Loucy (cell line): ENCODE data around the gene AP1G2.
"Not testable (repeated sequence)": the region's sequence is repeated elsewhere in the genome, so short reads cannot be mapped to it uniquely, and the experiment has no call there.

Experiments
- H2AFZ ChIP-seq: fragments of 200-600 bp; sonication (generic); 2 replicates; pipeline ENCODE4 v1.6.0; 2016; ENCODE audit warnings: antibody characterized with exemption, mild to moderate bottlenecking, low read length, moderate library complexity
- H3F3A ChIP-seq: fragments of 200-600 bp; 2 replicates; pipeline ENCODE4 v1.6.0; 2016; ENCODE audit warnings: antibody characterized with exemption, low read depth, mild to moderate bottlenecking
- H3K27me3 ChIP-seq: fragments of 200-600 bp; sonication (generic); 2 replicates; pipeline ENCODE4 v1.6.1; 2014; ENCODE audit warnings: low read length, mild to moderate bottlenecking; ENCODE audit not compliant: insufficient read depth, poor library complexity, severe bottlenecking
- H3K36me3 ChIP-seq: fragments of 200-600 bp; sonication (generic); 2 replicates; pipeline ENCODE4 v1.6.1; 2016; ENCODE audit warnings: low read length; ENCODE audit not compliant: insufficient read depth
- H3K4me1 ChIP-seq: fragments of 200-600 bp; sonication (generic); 2 replicates; pipeline ENCODE4 v1.5.1; 2014; ENCODE audit warnings: low read length, mild to moderate bottlenecking; ENCODE audit not compliant: insufficient read depth, poor library complexity, severe bottlenecking
- H3K4me2 ChIP-seq: fragments of 200-600 bp; sonication (generic); 2 replicates; pipeline ENCODE4 v1.6.0; 2014; ENCODE audit warnings: antibody characterized with exemption, low read length, low read depth, mild to moderate bottlenecking; ENCODE audit not compliant: poor library complexity, severe bottlenecking
- H3K4me3 ChIP-seq: fragments of 200-600 bp; sonication (generic); 2 replicates; pipeline ENCODE4 v1.5.1; 2014; ENCODE audit warnings: low read length, mild to moderate bottlenecking, mixed read lengths; ENCODE audit not compliant: poor library complexity, severe bottlenecking
- H3K79me2 ChIP-seq: fragments of 200-600 bp; sonication (generic); 2 replicates; pipeline ENCODE4 v1.6.1; 2014; ENCODE audit warnings: low read length; ENCODE audit not compliant: insufficient read depth
- H3K9ac ChIP-seq: fragments of 200-600 bp; sonication (generic); 2 replicates; pipeline ENCODE4 v1.6.0; 2014; ENCODE audit warnings: mild to moderate bottlenecking, low read depth, low read length, moderate library complexity; ENCODE audit not compliant: poor library complexity, severe bottlenecking
- H3K9me2 ChIP-seq: fragments of 200-600 bp; sonication (generic); replicated peaks from 2 replicates; pipeline ENCODE4 v1.6.1; 2016; ENCODE audit warnings: low read depth, low read length, mixed read lengths
- H3K9me3 ChIP-seq: fragments of 200-600 bp; sonication (generic); 2 replicates; pipeline ENCODE4 v1.6.1; 2014; ENCODE audit warnings: mild to moderate bottlenecking, antibody characterized with exemption, low read length, low read depth; ENCODE audit not compliant: insufficient read depth
- H4K20me1 ChIP-seq: fragments of 200-600 bp; sonication (generic); 2 replicates; pipeline ENCODE4 v1.6.0; 2014; ENCODE audit warnings: antibody characterized with exemption, low read length, mild to moderate bottlenecking; ENCODE audit not compliant: insufficient read depth, poor library complexity, severe bottlenecking
- EZH2phosphoT487 ChIP-seq: fragments of 200-600 bp; IDR thresholded peaks from 2 replicates; pipeline ENCODE4 v1.6.1; 2018; ENCODE audit warnings: antibody characterized with exemption, mild to moderate bottlenecking, moderate library complexity, borderline replicate concordance
- TF ChIP-seq, protein P1 (sequence below): fragments of 200-600 bp; sonication (generic); conservative IDR thresholded peaks from 2 replicates; pipeline ENCODE4 v1.5.1; 2014; ENCODE audit warnings: mild to moderate bottlenecking, antibody characterized with exemption, low read length

Gene AP1G2

DNA sequence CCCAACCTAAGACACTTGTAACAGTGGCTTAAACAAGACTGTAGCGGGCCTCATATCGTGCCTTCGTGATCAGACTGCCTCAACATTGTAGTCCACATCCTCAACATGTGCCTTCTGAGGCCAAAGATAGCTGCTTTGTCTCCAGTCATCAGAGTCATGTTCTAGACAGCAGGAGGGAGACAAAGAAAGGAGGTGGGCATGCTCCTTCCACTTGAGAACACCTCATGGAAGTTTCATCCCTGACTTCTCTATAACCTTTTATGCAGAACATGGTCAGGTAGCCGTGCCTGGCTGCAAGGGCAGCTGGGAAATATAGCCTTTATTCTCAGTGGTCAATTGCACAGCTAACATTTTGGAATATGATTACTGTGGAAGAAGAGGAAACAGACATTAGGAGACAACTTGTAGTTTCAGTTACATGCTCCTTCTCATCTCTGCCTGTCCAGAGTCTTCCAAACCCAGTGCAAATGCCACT is 43.3 kb upstream of the AP1G2 start:
- no peak for TF ChIP-seq EZH2phosphoT487
- TF ChIP-seq, protein P1, sequence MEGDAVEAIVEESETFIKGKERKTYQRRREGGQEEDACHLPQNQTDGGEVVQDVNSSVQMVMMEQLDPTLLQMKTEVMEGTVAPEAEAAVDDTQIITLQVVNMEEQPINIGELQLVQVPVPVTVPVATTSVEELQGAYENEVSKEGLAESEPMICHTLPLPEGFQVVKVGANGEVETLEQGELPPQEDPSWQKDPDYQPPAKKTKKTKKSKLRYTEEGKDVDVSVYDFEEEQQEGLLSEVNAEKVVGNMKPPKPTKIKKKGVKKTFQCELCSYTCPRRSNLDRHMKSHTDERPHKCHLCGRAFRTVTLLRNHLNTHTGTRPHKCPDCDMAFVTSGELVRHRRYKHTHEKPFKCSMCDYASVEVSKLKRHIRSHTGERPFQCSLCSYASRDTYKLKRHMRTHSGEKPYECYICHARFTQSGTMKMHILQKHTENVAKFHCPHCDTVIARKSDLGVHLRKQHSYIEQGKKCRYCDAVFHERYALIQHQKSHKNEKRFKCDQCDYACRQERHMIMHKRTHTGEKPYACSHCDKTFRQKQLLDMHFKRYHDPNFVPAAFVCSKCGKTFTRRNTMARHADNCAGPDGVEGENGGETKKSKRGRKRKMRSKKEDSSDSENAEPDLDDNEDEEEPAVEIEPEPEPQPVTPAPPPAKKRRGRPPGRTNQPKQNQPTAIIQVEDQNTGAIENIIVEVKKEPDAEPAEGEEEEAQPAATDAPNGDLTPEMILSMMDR: no peak
- Histone ChIP-seq H3K9me2 (no peaks in the 10 kb centered on the region), H3K4me1 (peaks cover 20% of the 10 kb centered on the region), H4K20me1 (no peaks in the 10 kb centered on the region), H3K36me3 (no peaks in the 10 kb centered on the region), H3K4me2 (peak overlapping the region; percentile 76), H3K4me3 (peak overlapping the region; percentile 60), H3F3A (peaks cover 3% of the 10 kb centered on the region; the same call in 1 of the 2 replicates), H2AFZ (peak overlapping the region; percentile 66), H3K27me3 (peaks cover 10% of the 10 kb centered on the region), H3K9me3 (no peaks in the 10 kb centered on the region), H3K79me2 (no peaks in the 10 kb centered on the region), H3K9ac (peak overlapping the region; percentile 65)

DNA sequence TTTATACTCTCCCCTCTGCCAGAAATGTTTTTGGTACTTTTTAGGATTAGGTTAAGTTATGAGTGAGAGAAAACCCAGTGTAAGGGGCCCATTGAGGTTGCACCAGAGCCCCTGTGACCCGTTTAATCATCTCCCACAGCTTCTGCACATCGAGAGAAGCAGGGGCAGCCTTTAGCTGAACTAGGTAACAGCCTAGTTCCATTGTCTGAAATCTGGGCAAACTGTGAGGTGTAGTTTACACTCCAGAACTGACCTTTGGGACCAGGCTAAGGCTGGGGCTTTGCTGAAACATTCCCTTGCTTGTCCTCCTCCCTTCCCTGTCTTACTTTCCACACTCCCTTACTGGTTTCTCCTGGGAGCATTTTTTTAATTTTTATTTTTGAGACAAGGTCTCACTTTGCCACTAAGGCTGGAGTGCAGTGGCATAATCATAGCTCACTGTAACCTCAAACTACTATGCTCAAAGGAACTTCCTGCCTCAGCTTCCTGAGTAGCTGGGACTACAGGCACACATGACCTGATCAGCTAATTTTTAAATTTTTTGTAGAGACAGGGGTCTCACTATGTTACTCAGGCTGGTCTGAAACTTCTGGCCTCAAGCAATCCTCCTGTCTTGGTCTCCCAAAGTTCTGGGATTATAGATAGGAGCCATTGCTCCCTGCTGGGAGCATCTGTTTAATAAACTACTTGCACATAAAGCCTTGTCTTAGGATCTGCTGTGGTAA is 42.7 kb upstream of the AP1G2 start:
- TF ChIP-seq EZH2phosphoT487: no peak
- TF ChIP-seq, protein P1: no peak
- no peaks in the 10 kb centered on the region for H3K9me2 ChIP-seq
- H4K20me1 ChIP-seq: no peaks in the 10 kb centered on the region
- peak overlapping the region; percentile 65 for H3K9ac ChIP-seq
- peaks cover 10% of the 10 kb centered on the region for H3K27me3 ChIP-seq
- no peaks in the 10 kb centered on the region for H3K36me3 ChIP-seq
- H3K79me2 ChIP-seq: no peaks in the 10 kb centered on the region
- H3K4me1 ChIP-seq: peaks cover 20% of the 10 kb centered on the region
- H3K9me3 ChIP-seq: no peaks in the 10 kb centered on the region
- H3K4me3 ChIP-seq: peak overlapping the region; percentile 60
- peak overlapping the region; percentile 66 for H2AFZ ChIP-seq
- H3F3A ChIP-seq: peaks cover 3% of the 10 kb centered on the region; the same call in 1 of the 2 replicates
- peak overlapping the region; percentile 76 for H3K4me2 ChIP-seq

DNA sequence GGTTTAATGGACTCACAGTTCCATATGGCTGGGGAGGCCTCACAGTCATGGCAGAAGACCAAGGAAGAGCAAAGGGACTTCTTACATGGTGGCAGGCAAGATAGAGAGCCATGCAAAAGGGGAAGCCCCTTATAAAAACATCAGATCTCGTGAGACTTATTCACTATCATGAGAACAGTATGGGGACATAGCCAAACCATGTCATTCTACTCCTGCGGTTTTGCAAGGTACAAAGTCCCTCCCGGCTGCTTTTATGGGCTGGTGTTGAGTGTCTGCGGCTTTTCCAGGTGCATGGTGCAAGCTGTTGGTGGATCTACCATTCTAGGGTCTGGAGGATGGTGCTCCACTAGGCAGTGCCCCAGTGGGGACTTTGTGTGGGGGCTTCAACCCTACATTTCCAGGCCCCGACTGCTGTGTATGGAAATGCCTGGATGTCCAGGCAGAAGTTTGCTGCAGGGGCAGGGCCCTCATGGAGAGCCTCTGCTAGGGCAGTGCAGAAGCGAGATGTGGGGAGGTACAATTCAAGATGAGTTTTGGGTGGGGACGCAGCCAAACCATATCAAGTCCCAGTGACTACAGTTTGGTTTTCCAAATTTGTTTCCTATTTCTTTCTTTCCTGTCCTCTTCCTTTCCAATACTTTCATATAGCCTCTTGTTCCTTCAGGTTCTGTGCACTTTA is 42.0 kb upstream of the AP1G2 start:
- Histone ChIP-seq H2AFZ (peak overlapping the region; percentile 53), H3K4me1 (peaks cover 20% of the 10 kb centered on the region), H3K4me2 (peak overlapping the region; percentile 76), H3K9ac (peak overlapping the region; percentile 65), H3K4me3 (peak overlapping the region; percentile 60)
- not testable (repeated sequence) for H3K9me2 ChIP-seq, H3K27me3 ChIP-seq, H3K79me2 ChIP-seq, H3K36me3 ChIP-seq, H3F3A ChIP-seq, H3K9me3 ChIP-seq, H4K20me1 ChIP-seq
